HFF-Myc (cell line): ENCODE data around the gene BOLA1.

Source experiments
- DNase-seq: peaks from one replicate; pipeline ENCODE4 v3.0.0-alpha.2; 2011; ENCODE audit warnings: low read depth; ENCODE audit errors: extremely low read depth
- H3K4me3 ChIP-seq: replicated peaks from 2 replicates; pipeline ENCODE4 v1.5.1; 2011; ENCODE audit warnings: low read depth, mild to moderate bottlenecking, control low read depth, low read length
- TF ChIP-seq, protein P1 (sequence below): IDR thresholded peaks from 2 replicates; pipeline ENCODE4 v1.5.1; 2012; ENCODE audit warnings: mild to moderate bottlenecking, low read depth, low read length, control low read depth; ENCODE audit errors: missing control alignments

The BOLA1 gene

DNA sequence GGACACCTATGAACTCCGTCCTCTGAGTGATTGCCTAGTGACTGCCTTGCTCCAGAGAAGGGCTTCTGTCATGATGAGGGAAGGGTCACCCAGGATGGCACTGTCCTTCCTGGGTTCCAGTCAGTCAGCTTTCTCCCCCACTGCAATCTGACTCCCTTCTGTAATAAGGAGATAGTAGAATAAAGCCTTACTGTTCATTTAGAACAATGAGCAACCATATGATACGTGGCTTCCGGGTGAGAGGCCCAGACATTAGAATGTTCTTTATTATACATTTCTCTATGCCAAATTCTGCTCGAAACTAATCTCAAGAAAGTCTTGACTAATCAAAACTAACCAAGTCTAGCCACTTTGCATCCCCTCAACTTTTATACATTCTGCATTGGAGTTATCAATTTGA lies 45.8 kb downstream of the BOLA1 start:
- DNase-seq = no peak
- H3K4me3 ChIP-seq = no peak overlapping the region
- TF ChIP-seq, protein P1, sequence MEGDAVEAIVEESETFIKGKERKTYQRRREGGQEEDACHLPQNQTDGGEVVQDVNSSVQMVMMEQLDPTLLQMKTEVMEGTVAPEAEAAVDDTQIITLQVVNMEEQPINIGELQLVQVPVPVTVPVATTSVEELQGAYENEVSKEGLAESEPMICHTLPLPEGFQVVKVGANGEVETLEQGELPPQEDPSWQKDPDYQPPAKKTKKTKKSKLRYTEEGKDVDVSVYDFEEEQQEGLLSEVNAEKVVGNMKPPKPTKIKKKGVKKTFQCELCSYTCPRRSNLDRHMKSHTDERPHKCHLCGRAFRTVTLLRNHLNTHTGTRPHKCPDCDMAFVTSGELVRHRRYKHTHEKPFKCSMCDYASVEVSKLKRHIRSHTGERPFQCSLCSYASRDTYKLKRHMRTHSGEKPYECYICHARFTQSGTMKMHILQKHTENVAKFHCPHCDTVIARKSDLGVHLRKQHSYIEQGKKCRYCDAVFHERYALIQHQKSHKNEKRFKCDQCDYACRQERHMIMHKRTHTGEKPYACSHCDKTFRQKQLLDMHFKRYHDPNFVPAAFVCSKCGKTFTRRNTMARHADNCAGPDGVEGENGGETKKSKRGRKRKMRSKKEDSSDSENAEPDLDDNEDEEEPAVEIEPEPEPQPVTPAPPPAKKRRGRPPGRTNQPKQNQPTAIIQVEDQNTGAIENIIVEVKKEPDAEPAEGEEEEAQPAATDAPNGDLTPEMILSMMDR = no peak

DNA sequence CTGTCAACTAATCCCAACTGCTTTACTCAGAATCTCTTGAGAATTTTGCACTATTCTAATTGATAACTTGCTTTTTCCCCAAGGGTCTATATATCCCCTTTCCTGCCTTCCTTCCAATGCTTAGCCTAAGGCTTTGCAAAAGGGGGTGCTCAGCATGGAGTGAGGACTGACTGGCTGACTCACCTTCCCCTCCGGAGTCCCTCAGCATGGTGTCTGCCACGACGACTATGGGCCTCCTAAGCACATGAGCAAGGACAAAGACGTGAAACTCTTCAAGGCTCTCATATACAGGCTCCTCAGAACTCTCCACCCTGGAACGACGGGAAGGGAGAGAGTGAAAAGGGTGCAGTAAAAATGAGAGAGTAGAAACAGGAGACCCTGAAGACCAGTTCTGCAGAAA lies 50.5 kb downstream of the BOLA1 start:
- no peak overlapping the region for H3K4me3 ChIP-seq
- TF ChIP-seq, protein P1 = no peak
- DNase-seq = no peak
